Measurements from ENCODE around the gene DYNC1I2. TPM values are rescaled to one million over a fixed set of nuclear protein-coding genes. Genes with fewer than 3 reads are reported as not detected.

Gene DYNC1I2
- total RNA-seq, 4 donors from 2014 or later: 54.6 to 165 (median 105) TPM

DNA sequence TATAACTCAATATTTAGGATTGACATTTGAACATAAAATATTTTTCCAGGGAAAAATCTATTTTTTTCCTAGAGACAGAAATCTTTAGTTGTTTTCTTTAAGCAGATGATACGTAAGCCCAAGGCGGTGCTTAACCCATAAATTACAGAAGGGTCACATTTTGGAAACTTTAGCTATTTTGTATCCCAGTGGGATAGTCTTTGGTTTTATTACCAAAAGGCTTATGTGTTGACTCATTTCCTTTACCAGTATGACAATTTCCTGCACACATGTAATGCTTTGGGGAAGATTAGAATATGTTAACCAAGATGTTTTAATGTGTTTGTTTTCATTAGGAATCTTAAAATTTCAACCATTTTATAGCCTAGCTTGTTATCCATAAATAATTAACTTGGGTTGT is 24.8 kb downstream of the DYNC1I2 start:
- no peak for TF ChIP-seq POLR2A (IDR thresholded peaks at IDR 0.05)
- TF ChIP-seq, protein P1, sequence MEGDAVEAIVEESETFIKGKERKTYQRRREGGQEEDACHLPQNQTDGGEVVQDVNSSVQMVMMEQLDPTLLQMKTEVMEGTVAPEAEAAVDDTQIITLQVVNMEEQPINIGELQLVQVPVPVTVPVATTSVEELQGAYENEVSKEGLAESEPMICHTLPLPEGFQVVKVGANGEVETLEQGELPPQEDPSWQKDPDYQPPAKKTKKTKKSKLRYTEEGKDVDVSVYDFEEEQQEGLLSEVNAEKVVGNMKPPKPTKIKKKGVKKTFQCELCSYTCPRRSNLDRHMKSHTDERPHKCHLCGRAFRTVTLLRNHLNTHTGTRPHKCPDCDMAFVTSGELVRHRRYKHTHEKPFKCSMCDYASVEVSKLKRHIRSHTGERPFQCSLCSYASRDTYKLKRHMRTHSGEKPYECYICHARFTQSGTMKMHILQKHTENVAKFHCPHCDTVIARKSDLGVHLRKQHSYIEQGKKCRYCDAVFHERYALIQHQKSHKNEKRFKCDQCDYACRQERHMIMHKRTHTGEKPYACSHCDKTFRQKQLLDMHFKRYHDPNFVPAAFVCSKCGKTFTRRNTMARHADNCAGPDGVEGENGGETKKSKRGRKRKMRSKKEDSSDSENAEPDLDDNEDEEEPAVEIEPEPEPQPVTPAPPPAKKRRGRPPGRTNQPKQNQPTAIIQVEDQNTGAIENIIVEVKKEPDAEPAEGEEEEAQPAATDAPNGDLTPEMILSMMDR (IDR thresholded peaks at IDR 0.05): no peak
- intact Hi-C loops (cut with DNase I; ENCODE audit: low total_unique reads): no loop called here
- Histone ChIP-seq H3K4me1 (no peaks in the 10 kb centered on the region), H3K9me3 (no peaks in the 10 kb centered on the region), H3K27me3 (no peaks in the 10 kb centered on the region), H3K36me3 (no peaks in the 10 kb centered on the region), H3K4me3 (no peak overlapping the region), H3K27ac (peak overlapping the region in 1 of 2 donors; percentile 12)
- no peak for DNase-seq

DNA sequence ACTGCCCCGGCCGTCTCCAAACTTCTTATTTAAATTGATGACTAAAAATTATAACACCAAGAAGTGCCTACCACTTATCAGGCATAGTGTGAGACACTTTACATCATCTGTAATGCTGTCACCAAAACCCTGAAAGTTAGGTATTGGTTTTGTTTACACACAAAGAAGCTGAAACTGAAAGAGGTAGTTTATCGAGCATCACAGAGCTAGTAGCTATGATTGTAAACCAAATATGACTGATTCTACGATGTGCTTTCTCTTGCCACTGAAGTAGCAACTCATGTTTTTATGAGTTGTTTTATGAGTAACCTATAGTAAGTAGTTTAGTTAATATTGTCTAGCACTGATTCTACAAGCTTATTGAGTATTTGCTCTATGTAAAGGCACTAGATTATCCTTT is 31.5 kb downstream of the DYNC1I2 start:
- no peak for DNase-seq
- no peaks in the 10 kb centered on the region for H3K4me1 ChIP-seq
- no peaks in the 10 kb centered on the region for H3K9me3 ChIP-seq
- H3K4me3 ChIP-seq: no peak overlapping the region
- intact Hi-C loops (cut with DNase I; ENCODE audit: low total_unique reads): no loop called here
- H3K27me3 ChIP-seq: no peaks in the 10 kb centered on the region
- no peak overlapping the region for H3K27ac ChIP-seq
- TF ChIP-seq, protein P1 (IDR thresholded peaks at IDR 0.05): no peak
- no peak for TF ChIP-seq POLR2A (IDR thresholded peaks at IDR 0.05)
- no peaks in the 10 kb centered on the region for H3K36me3 ChIP-seq

DNA sequence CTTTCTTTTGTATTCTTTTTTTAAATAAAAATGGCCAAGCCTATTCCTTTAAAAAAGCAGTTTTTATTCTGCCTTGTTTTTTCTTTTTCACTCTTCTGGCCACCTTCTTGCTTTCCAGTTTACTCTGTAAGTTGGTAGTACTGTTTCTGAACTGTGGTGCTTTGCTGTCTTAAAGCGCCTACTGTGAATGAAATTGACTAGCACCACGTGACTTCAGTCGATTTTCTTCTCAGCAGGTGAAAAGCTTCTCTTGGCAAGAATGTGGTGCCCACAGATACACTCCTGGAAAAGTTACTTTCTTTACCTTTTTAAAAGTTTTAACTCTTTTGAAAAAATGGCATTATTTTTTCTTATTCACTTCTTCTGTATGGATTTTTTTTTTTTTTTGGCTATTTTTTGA is 32.4 kb downstream of the DYNC1I2 start:
- no peaks in the 10 kb centered on the region for H3K4me1 ChIP-seq
- no peaks in the 10 kb centered on the region for H3K27me3 ChIP-seq
- H3K36me3 ChIP-seq: no peaks in the 10 kb centered on the region
- H3K9me3 ChIP-seq: no peaks in the 10 kb centered on the region
- H3K4me3 ChIP-seq: no peak overlapping the region
- intact Hi-C loops (cut with DNase I; ENCODE audit: low total_unique reads): no loop called here
- no peak for DNase-seq
- TF ChIP-seq, protein P1 (IDR thresholded peaks at IDR 0.05): no peak
- no peak for TF ChIP-seq POLR2A (IDR thresholded peaks at IDR 0.05)
- no peak overlapping the region for H3K27ac ChIP-seq

DNA sequence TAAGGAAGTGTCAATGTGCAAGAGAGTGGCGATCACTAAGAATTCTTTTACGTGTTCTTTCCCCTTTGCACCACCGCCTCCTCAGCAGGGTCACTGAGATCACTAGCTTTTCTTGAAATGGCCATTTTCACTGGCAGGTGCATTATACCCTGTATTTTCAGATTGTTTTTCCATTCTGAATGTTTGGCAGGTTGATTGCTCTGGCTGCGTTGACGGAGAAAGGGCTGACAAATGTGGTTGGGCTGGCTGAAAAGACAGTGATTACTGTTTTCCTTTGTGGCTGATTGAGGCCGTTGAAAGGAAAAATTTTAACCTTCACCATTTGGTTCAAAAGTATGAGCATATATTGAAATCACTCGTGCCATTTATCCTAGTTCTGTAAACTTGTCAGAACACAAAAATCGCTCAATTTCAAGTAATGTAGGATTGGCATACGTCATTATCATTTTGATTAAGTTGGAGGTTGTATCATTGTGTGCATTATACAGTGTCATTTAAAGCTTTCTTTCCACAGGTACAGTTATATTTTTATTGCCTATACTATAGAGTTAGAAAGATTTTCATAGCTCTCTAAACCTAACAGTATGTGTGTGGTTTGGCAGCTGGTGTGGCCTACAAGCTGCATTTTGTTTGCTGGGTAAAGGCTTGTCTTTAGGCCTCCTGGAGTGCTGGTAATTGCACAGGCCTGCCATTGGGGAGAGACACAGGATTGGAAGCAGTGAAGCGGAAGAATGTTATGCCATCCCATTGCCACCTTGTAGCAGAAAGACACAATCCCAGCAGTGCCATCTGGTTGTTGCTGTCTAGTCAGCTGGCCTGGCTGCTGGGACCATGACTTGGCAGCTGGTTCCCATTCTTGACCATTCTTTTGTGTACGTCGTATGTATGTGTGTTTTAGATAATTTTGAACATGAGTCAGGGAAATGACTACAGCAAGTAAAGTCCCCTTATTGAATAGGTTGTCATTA is 36.7 kb downstream of the DYNC1I2 start:
- Histone ChIP-seq H3K27ac (no peak overlapping the region), H3K36me3 (no peaks in the 10 kb centered on the region), H3K4me1 (no peaks in the 10 kb centered on the region), H3K27me3 (no peaks in the 10 kb centered on the region), H3K9me3 (no peaks in the 10 kb centered on the region), H3K4me3 (no peak overlapping the region)
- TF ChIP-seq, protein P1 (IDR thresholded peaks at IDR 0.05): no peak
- no peak for TF ChIP-seq POLR2A (IDR thresholded peaks at IDR 0.05)
- DNase-seq: no peak
- intact Hi-C loops (cut with DNase I; ENCODE audit: low total_unique reads): no loop called here

DNA sequence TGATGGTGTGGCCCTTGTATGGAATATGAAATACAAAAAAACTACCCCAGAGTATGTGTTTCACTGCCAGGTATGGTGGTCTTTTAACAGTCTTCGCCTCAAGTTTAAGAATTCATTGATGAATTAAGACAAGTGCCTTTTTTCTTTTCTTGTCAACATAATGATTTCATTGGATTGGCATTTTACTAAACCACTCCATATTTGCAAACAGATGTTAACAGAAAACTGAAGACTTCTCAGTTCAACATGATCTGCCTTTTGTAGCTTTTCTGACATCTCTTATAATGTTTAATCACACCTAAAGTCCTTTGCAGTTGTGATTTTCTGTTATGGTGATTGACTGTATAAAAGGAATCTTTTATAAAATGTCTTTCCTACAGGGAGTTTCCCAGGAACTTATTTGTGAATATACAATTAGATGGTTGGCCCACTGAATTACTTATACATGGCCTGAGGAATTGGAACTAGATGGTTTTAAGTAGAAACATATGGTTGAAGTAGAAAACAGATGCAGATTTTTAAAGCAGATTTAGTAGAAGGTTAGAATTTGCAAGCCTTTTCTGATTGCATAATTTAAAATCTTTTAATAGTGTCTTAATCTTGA is 39.7 kb downstream of the DYNC1I2 start:
- Histone ChIP-seq H3K27me3 (no peaks in the 10 kb centered on the region), H3K4me1 (no peaks in the 10 kb centered on the region), H3K27ac (no peak overlapping the region), H3K36me3 (no peaks in the 10 kb centered on the region), H3K4me3 (no peak overlapping the region), H3K9me3 (no peaks in the 10 kb centered on the region)
- no peak for TF ChIP-seq POLR2A (IDR thresholded peaks at IDR 0.05)
- TF ChIP-seq, protein P1 (IDR thresholded peaks at IDR 0.05): no peak
- DNase-seq: no peak
- intact Hi-C loops (cut with DNase I; ENCODE audit: low total_unique reads): no loop called here

Data from uterus (tissue), 4 donors.